Measurements from ENCODE around the gene PEX7.

GRCh38 chr6:136780972-136781371 is 41.4 kb upstream of the PEX7 start:
- no peak for TF ChIP-seq CTCF (IDR thresholded peaks at IDR 0.05)
- TF ChIP-seq POLR2A (IDR thresholded peaks at IDR 0.05), result no peak
